IMR-90 (cell line): ENCODE measurements around the gene STOM. TPM values are rescaled to one million over a fixed set of nuclear protein-coding genes. Genes with fewer than 3 reads are reported as not detected.

Experiments used
- ATAC-seq: fragments of 200-7000 bp; cut with Tn5 transposase; 2 replicates; pipeline ENCODE4 v1.9.1; 2020; ENCODE audit warnings: low read depth, mild to moderate bottlenecking, moderate library complexity
- BruUV-seq: library from RNA; stranded (reverse); fragments of 400-500 nt; replicated peaks from 2 replicates; lab custom pipeline; 2021; lab: Mats Ljungman, UMichigan
- CTCF ChIA-PET: fragments of 300-600 bp; formaldehyde crosslinking; extraction: SDS; loops from one replicate; lab custom pipeline; 2021; ENCODE audit warnings: antibody characterized with exemption; lab: Yijun Ruan, JAX
- POLR2A ChIA-PET: fragments of 300-600 bp; sonication (Branson Sonifier 250); formaldehyde crosslinking; loops from one replicate; lab custom pipeline; 2022; ENCODE audit warnings: antibody characterized with exemption; ENCODE audit not compliant: unreplicated experiment; lab: Charles Lee
- DNase-seq: peaks from one replicate; pipeline ENCODE4 v3.0.0; 2013
- H2AFZ ChIP-seq: replicated peaks from 2 replicates; pipeline ENCODE3; 2013; ENCODE audit warnings: low read length, mild to moderate bottlenecking; ENCODE audit not compliant: poor library complexity
- H2AK5ac ChIP-seq: 2 replicates; pipeline ENCODE4 v1.6.1; 2013; ENCODE audit warnings: low read depth, low read length, inconsistent platforms
- H2AK9ac ChIP-seq: replicated peaks from 2 replicates; pipeline ENCODE3; 2013; ENCODE audit warnings: mild to moderate bottlenecking, low read depth, low read length, moderate library complexity; ENCODE audit not compliant: poor library complexity
- H2BK120ac ChIP-seq: 2 replicates; pipeline ENCODE4 v1.6.1; 2013; ENCODE audit warnings: low read depth, low read length, inconsistent platforms
- H2BK15ac ChIP-seq: 3 replicates; pipeline ENCODE4 v1.6.1; 2013; ENCODE audit warnings: low read depth, low read length, inconsistent platforms
- H2BK20ac ChIP-seq: 2 replicates; pipeline ENCODE4 v1.6.1; 2013; ENCODE audit warnings: low read depth, mild to moderate bottlenecking, inconsistent platforms, low read length, moderate library complexity
- H2BK5ac ChIP-seq: 2 replicates; pipeline ENCODE4 v1.6.1; 2013; ENCODE audit warnings: mild to moderate bottlenecking, low read depth, low read length, inconsistent platforms; ENCODE audit not compliant: poor library complexity, severe bottlenecking
- H3K14ac ChIP-seq: replicated peaks from 2 replicates; pipeline ENCODE4 v1.6.1; 2013; ENCODE audit warnings: low read depth, low read length, inconsistent platforms
- H3K18ac ChIP-seq: 2 replicates; pipeline ENCODE4 v1.6.1; 2013; ENCODE audit warnings: low read depth, low read length, control low read depth
- H3K23ac ChIP-seq: 2 replicates; pipeline ENCODE4 v1.6.1; 2013; ENCODE audit warnings: low read depth, low read length, inconsistent platforms
- H3K27ac ChIP-seq: 2 replicates; pipeline ENCODE4 v1.5.1; 2013; ENCODE audit warnings: mild to moderate bottlenecking, control low read depth, low read length; ENCODE audit not compliant: insufficient read depth
- H3K27me3 ChIP-seq: 2 replicates; pipeline ENCODE4 v1.6.1; 2013; ENCODE audit warnings: low read length; ENCODE audit not compliant: control insufficient read depth, insufficient read depth
- H3K36me3 ChIP-seq: 2 replicates; pipeline ENCODE4 v1.6.1; 2013; ENCODE audit warnings: low read length, mixed read lengths; ENCODE audit not compliant: control insufficient read depth, insufficient read depth
- H3K4ac ChIP-seq: 2 replicates; pipeline ENCODE4 v1.6.1; 2013; ENCODE audit warnings: low read depth, low read length, inconsistent platforms
- H3K4me1 ChIP-seq: 2 replicates; pipeline ENCODE4 v1.6.1; 2013; ENCODE audit warnings: low read length, mixed read lengths; ENCODE audit not compliant: control insufficient read depth, insufficient read depth
- H3K4me2 ChIP-seq: 2 replicates; pipeline ENCODE4 v1.6.1; 2013; ENCODE audit warnings: low read depth, mild to moderate bottlenecking, control low read depth, low read length, moderate library complexity
- H3K4me3 ChIP-seq: 2 replicates; pipeline ENCODE4 v1.5.1; 2013; ENCODE audit warnings: low read depth, mild to moderate bottlenecking, control low read depth, low read length, moderate library complexity; ENCODE audit not compliant: insufficient read depth
- H3K56ac ChIP-seq: 2 replicates; pipeline ENCODE4 v1.6.1; 2013; ENCODE audit warnings: low read length, inconsistent platforms; ENCODE audit not compliant: insufficient read depth; ENCODE audit errors: extremely low read depth
- H3K79me1 ChIP-seq, 2 experiments: 2 replicates each; pipeline ENCODE4 v1.6.1; 2013; ENCODE audit warnings: low read length in 2 of 2, inconsistent platforms in 1 of 2, low read depth in 1 of 2
- H3K9ac ChIP-seq: 2 replicates; pipeline ENCODE4 v1.6.1; 2013; ENCODE audit warnings: low read depth, low read length, control low read depth
- H3K9me1 ChIP-seq: 2 replicates; pipeline ENCODE4 v1.6.1; 2013; ENCODE audit warnings: low read length, inconsistent platforms; ENCODE audit not compliant: insufficient read depth
- H3K9me3 ChIP-seq: 2 replicates; pipeline ENCODE4 v1.6.1; 2013; ENCODE audit warnings: low read length; ENCODE audit not compliant: control insufficient read depth, insufficient read depth
- H4K20me1 ChIP-seq: 2 replicates; pipeline ENCODE4 v1.6.1; 2013; ENCODE audit warnings: low read length, inconsistent platforms; ENCODE audit not compliant: insufficient read depth
- H4K5ac ChIP-seq: 2 replicates; pipeline ENCODE4 v1.6.1; 2013; ENCODE audit warnings: mild to moderate bottlenecking, low read depth, low read length, control low read depth
- H4K8ac ChIP-seq, 2 experiments: 2 replicates each; pipeline ENCODE4 v1.6.1; 2013; ENCODE audit warnings: low read depth in 2 of 2, low read length in 2 of 2, control low read depth in 1 of 2, inconsistent platforms in 1 of 2
- H4K91ac ChIP-seq: 2 replicates; pipeline ENCODE4 v1.6.1; 2013; ENCODE audit warnings: low read depth, low read length, inconsistent platforms; ENCODE audit not compliant: insufficient read depth
- CHD1 ChIP-seq: IDR thresholded peaks from 2 replicates; pipeline ENCODE4 v1.6.1; 2012; ENCODE audit warnings: low read depth, low read length, improper control_type of control experiment
- MXI1 ChIP-seq: IDR thresholded peaks from 2 replicates; pipeline ENCODE4 v1.6.1; 2012; ENCODE audit warnings: low read depth, mild to moderate bottlenecking, low read length, moderate library complexity, borderline replicate concordance
- RFX5 ChIP-seq: IDR thresholded peaks from 2 replicates; pipeline ENCODE4 v1.8.0; 2012; ENCODE audit warnings: low read depth, mild to moderate bottlenecking, low read length, moderate library complexity
- WGBS, 2 experiments: methylation state at CpG; one replicate each; pipeline versions ENCODE4 v1.1.5 to v1.1.7; 2013; ENCODE audit warnings: missing lambda C conversion rate in 2 of 2; ENCODE audit not compliant: insufficient read length in 1 of 2; ENCODE audit errors: extremely low coverage in 2 of 2; 5-methylcytosine and 5-hydroxymethylcytosine counted together
- dilution Hi-C: fragments of 300-500 bp; cut with HindIII; formaldehyde crosslinking; loops from one replicate; pipeline ENCODE4 v1.14.3; 2018; ENCODE audit warnings: low sequenced_read_pairs; ENCODE audit not compliant: unreplicated experiment
- in situ Hi-C: fragments of 300-500 bp; cut with MboI; formaldehyde crosslinking; loops from 3 replicates; pipeline ENCODE4 v1.14.3; 2019; ENCODE audit warnings: low sequenced_read_pairs, inconsistent platforms, mixed read lengths
- intact Hi-C: fragments of 100-400 bp; cut with micrococcal nuclease; formaldehyde crosslinking; loops from 2 replicates; pipeline ENCODE4 v1.10.0; 2022
- polyA plus RNA-seq, 3 experiments: library from polyadenylated mRNA; depleted of rRNA; stranded (reverse); fragments of >200 nt; gene quantifications; 2 replicates each; pipeline ENCODE4 v1.2.3, GENCODE V29; 2012; ENCODE audit warnings: low replicate concordance in 1 of 3
- total RNA-seq: library from RNA; depleted of rRNA; stranded (reverse); fragments of >200 nt; gene quantifications from 2 replicates; pipeline ENCODE4 v1.2.3, GENCODE V29; 2012
- TF ChIP-seq, protein P1 (sequence below): fragments of 150-350 bp; IDR thresholded peaks from 2 replicates; pipeline ENCODE4 v1.6.1; 2016; ENCODE audit warnings: low read depth, mild to moderate bottlenecking, low read length, moderate library complexity, borderline replicate concordance

Gene STOM
- total and polyA plus RNA-seq, 2 of the 4 experiments (the other 2 are of a cell fraction), result 78.4 to 84.8 TPM

DNA sequence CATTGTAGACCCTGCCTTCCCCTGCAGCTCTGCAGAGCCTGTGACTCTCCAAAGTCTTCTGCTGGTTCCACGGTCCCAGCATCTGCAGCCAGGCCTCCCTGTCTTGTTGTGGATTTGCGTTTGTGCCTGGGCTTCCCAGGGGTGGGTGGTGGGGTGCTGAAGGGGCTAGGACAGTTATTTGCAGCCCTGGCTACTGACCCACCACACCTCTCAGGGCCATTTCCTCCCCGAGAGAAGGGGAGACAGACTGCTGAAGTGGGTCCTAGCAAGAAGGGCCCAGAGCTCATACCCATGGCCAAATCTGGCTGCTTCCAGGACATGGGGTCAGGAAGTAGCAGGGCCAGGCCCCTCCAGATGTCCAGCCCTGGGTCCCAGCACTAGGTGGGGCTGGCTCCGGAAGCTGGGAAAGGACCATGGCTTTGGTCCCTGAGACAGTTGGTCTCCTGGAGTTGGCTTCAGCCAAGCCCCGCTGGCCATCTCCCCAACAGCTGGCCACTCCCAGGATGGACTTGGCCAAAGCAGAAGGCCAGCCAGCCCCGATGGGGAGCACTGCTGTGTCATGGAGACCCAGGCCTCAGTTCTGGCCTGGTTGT lies 75.8 kb downstream of the STOM start:
- Histone ChIP-seq H3K4ac (no peak overlapping the region), H2BK20ac (no peak overlapping the region), H2AFZ (no peak overlapping the region), H4K91ac (no peak overlapping the region), H2BK120ac (no peak overlapping the region), H3K9ac (no peak overlapping the region), H2BK5ac (no peak overlapping the region), H4K20me1 (peaks cover 24% of the 10 kb centered on the region; the same call in 1 of the 2 replicates), H4K8ac (no peak overlapping the region), H3K27me3 (no peaks in the 10 kb centered on the region), H2AK5ac (no peak overlapping the region), H3K4me3 (no peak overlapping the region), H3K36me3 (peaks cover 29% of the 10 kb centered on the region; the same call in 1 of the 2 replicates), H3K4me2 (no peak overlapping the region), H3K4me1 (peaks cover 21% of the 10 kb centered on the region), H4K5ac (no peak overlapping the region), H3K23ac (no peak overlapping the region), H3K27ac (no peak overlapping the region), H2BK15ac (no peak overlapping the region), H3K9me1 (peaks cover 43% of the 10 kb centered on the region), H2AK9ac (no peak overlapping the region), H3K14ac (no peak overlapping the region), H3K18ac (no peak overlapping the region), H3K56ac (no peak overlapping the region), H3K79me1 (peaks cover 46 to 79% of the 10 kb centered on the region in 2 experiments), H3K9me3 (no peaks in the 10 kb centered on the region)
- in situ Hi-C loops (no loop called here), intact Hi-C loops (no loop called here), dilution Hi-C loops (no loop called here)
- TF ChIP-seq RFX5, result no peak
- TF ChIP-seq, protein P1, sequence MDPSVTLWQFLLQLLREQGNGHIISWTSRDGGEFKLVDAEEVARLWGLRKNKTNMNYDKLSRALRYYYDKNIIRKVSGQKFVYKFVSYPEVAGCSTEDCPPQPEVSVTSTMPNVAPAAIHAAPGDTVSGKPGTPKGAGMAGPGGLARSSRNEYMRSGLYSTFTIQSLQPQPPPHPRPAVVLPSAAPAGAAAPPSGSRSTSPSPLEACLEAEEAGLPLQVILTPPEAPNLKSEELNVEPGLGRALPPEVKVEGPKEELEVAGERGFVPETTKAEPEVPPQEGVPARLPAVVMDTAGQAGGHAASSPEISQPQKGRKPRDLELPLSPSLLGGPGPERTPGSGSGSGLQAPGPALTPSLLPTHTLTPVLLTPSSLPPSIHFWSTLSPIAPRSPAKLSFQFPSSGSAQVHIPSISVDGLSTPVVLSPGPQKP, result no peak
- no peak for TF ChIP-seq MXI1
- no peak for TF ChIP-seq CHD1
- DNase-seq (no peak), ATAC-seq (no peak)
- BruUV-seq, result no TSS peak
- ChIA-PET POLR2A (no interaction called here), CTCF (no interaction called here)
- 100% methylated on average over 2 of the region's 6 CpGs; no CpG with 5 or more reads in 1 of the 2 experiments for WGBS, 2 experiments
